HCT116 (cell line): Measurements from ENCODE around the gene TSSK2. TPM values are rescaled to one million over a fixed set of nuclear protein-coding genes. Genes with fewer than 3 reads are reported as not detected.

Experiments used
- ATAC-seq: fragments of 200-7000 bp; cut with Tn5 transposase; 2 replicates; pipeline ENCODE4 v1.9.1; 2020; ENCODE audit warnings: mild to moderate bottlenecking, moderate library complexity
- BruUV-seq: library from RNA; stranded (reverse); fragments of 400-500 nt; replicated peaks from 2 replicates; lab custom pipeline; 2021; lab: Mats Ljungman, UMichigan
- CTCF ChIA-PET: fragments of 300-600 bp; sonication (Branson Sonifier 250); formaldehyde crosslinking; loops from one replicate; lab custom pipeline; 2021; ENCODE audit warnings: antibody characterized with exemption; lab: Charles Lee
- POLR2A ChIA-PET: fragments of 300-600, 350-600 bp; sonication (Branson Sonifier 250); formaldehyde crosslinking; loops from one replicate; lab custom pipeline; 2021; ENCODE audit warnings: antibody characterized with exemption; lab: Charles Lee
- RAD21 ChIA-PET, 2 experiments: fragments of 300-600 bp; sonication (Branson Sonifier 250); formaldehyde crosslinking; loops; one replicate each; lab custom pipeline; 2023; ENCODE audit warnings: low total read pairs in 2 of 2; ENCODE audit not compliant: uncharacterized antibody in 2 of 2, unreplicated experiment in 2 of 2, low non-redundant PET in 1 of 2; lab: Charles Lee
- DNase-seq: peaks from one replicate; pipeline ENCODE4 v3.0.0-alpha.2; 2010; ENCODE audit warnings: low read depth, low spot score
- H2AFZ ChIP-seq: fragments of 200-600 bp; shearing (Covaris generic), sonication (generic); 2 replicates; pipeline ENCODE4 v1.6.1; 2017; ENCODE audit warnings: low read depth, mixed run types, mixed read lengths, antibody characterized with exemption, low read length; ENCODE audit not compliant: poor library complexity, severe bottlenecking
- H3K27ac ChIP-seq: 2 replicates; pipeline ENCODE4 v1.5.1; 2012; ENCODE audit warnings: low read depth, low read length
- H3K27me3 ChIP-seq: fragments of 200-600 bp; sonication (generic); 2 replicates; pipeline ENCODE4 v1.6.1; 2016; ENCODE audit warnings: mixed run types, low read length, mixed read lengths; ENCODE audit not compliant: insufficient read depth
- H3K36me3 ChIP-seq, 2 experiments: fragments of 200-500 bp in 1 of 2; fragments of 200-600 bp in 1 of 2; sonication (Bioruptor generic) in 1 of 2; sonication (generic) in 1 of 2; 2 replicates each; pipeline versions ENCODE4 v1.5.1 to v1.6.1; 2014 to 2016; ENCODE audit warnings: low read length in 2 of 2, inconsistent platforms in 1 of 2, mixed read lengths in 1 of 2, mixed run types in 1 of 2; ENCODE audit not compliant: insufficient read depth in 2 of 2, control insufficient read depth in 1 of 2
- H3K4me1 ChIP-seq, 2 experiments: fragments of 200-600 bp in 1 of 2; sonication (generic) in 1 of 2; 2 replicates each; pipeline versions ENCODE4 v1.5.1 to v1.6.1; 2012 to 2017; ENCODE audit warnings: low read length in 2 of 2, inconsistent platforms in 1 of 2, mild to moderate bottlenecking in 1 of 2, mixed read lengths in 1 of 2, mixed run types in 1 of 2, moderate library complexity in 1 of 2; ENCODE audit not compliant: insufficient read depth in 2 of 2, control insufficient read depth in 1 of 2
- H3K4me2 ChIP-seq: fragments of 200-600 bp; sonication (generic); 2 replicates; pipeline ENCODE4 v1.6.1; 2017; ENCODE audit warnings: mixed run types, low read length, mixed read lengths
- H3K4me3 ChIP-seq, 2 experiments: fragments of 200-600 bp in 1 of 2; sonication (generic) in 1 of 2; replicated peaks in 1 of 2; 2 replicates each; pipeline ENCODE4 v1.5.1; 2011 to 2016; ENCODE audit warnings: low read length in 2 of 2, control low read depth in 1 of 2, low read depth in 1 of 2, mild to moderate bottlenecking in 1 of 2, mixed read lengths in 1 of 2, mixed run types in 1 of 2
- H3K79me2 ChIP-seq: fragments of 200-600 bp; sonication (generic); 2 replicates; pipeline ENCODE4 v1.6.1; 2017; ENCODE audit warnings: mild to moderate bottlenecking, mixed run types, low read length, moderate library complexity, mixed read lengths; ENCODE audit not compliant: insufficient read depth
- H3K9ac ChIP-seq: fragments of 200-600 bp; sonication (generic); 2 replicates; pipeline ENCODE4 v1.6.1; 2016; ENCODE audit warnings: low read length, mixed read lengths
- H3K9me2 ChIP-seq: fragments of 200-600 bp; sonication (generic), shearing (Covaris generic); 2 replicates; pipeline ENCODE4 v1.6.1; 2017; ENCODE audit warnings: mixed run types, mild to moderate bottlenecking, moderate library complexity; ENCODE audit not compliant: insufficient read depth
- H3K9me3 ChIP-seq, 2 experiments: fragments of 200-500 bp in 1 of 2; fragments of 200-600 bp in 1 of 2; sonication (Bioruptor generic) in 1 of 2; sonication (generic) in 1 of 2; 2 replicates each; pipeline ENCODE4 v1.6.1; 2014 to 2017; ENCODE audit warnings: low read length in 2 of 2, mixed read lengths in 2 of 2, inconsistent platforms in 1 of 2, low read depth in 1 of 2, mild to moderate bottlenecking in 1 of 2, mixed run types in 1 of 2, moderate library complexity in 1 of 2; ENCODE audit not compliant: control insufficient read depth in 1 of 2, insufficient read depth in 1 of 2
- H4K20me1 ChIP-seq: fragments of 200-600 bp; sonication (generic), shearing (Covaris generic); 2 replicates; pipeline ENCODE4 v1.6.1; 2017; ENCODE audit warnings: mixed run types, mild to moderate bottlenecking, moderate library complexity; ENCODE audit not compliant: insufficient read depth
- ATF3 ChIP-seq: IDR thresholded peaks from 2 replicates; pipeline ENCODE4 v1.6.1; 2012
- CEBPB ChIP-seq: IDR thresholded peaks from 2 replicates; pipeline ENCODE4 v1.6.1; 2012; ENCODE audit warnings: low read depth
- CTCF ChIP-seq, 3 experiments: fragments of 200-600 bp in 1 of 3; sonication (generic) in 1 of 3; IDR thresholded peaks in 2 of 3; conservative IDR thresholded peaks in 1 of 3; 2 replicates each; pipeline ENCODE4 v1.5.1; 2012 to 2017; ENCODE audit warnings: low read depth in 2 of 3, low read length in 2 of 3, antibody characterized with exemption in 1 of 3, borderline replicate concordance in 1 of 3, control low read depth in 1 of 3, mild to moderate bottlenecking in 1 of 3, mixed read lengths in 1 of 3, mixed run types in 1 of 3, moderate library complexity in 1 of 3; ENCODE audit not compliant: insufficient read depth in 1 of 3
- ELF1 ChIP-seq: IDR thresholded peaks from 2 replicates; pipeline ENCODE4 v1.6.1; 2012; ENCODE audit warnings: low read depth, borderline replicate concordance
- FOSL1 ChIP-seq: IDR thresholded peaks from 2 replicates; pipeline ENCODE4 v1.6.1; 2012; ENCODE audit warnings: low read depth
- JUND ChIP-seq: IDR thresholded peaks from 2 replicates; pipeline ENCODE4 v1.6.1; 2012
- POLR2A ChIP-seq: IDR thresholded peaks from 2 replicates; pipeline ENCODE4 v1.7.0; 2011; ENCODE audit warnings: borderline replicate concordance; ENCODE audit not compliant: insufficient read depth, insufficient read length; ENCODE audit errors: extremely low read depth
- RAD21 ChIP-seq: IDR thresholded peaks from 2 replicates; pipeline ENCODE4 v1.6.1; 2012; ENCODE audit warnings: low read depth, mild to moderate bottlenecking
- REST ChIP-seq: IDR thresholded peaks from 2 replicates; pipeline ENCODE4 v1.6.1; 2012; ENCODE audit warnings: low read depth
- SIN3A ChIP-seq: IDR thresholded peaks from 2 replicates; pipeline ENCODE4 v1.6.1; 2012; ENCODE audit warnings: low read depth
- SRF ChIP-seq: IDR thresholded peaks from 2 replicates; pipeline ENCODE4 v1.6.1; 2012; ENCODE audit warnings: low read depth
- YY1 ChIP-seq: IDR thresholded peaks from 2 replicates; pipeline ENCODE4 v1.6.1; 2011; ENCODE audit warnings: low read length, low read depth, moderate library complexity, mild to moderate bottlenecking; ENCODE audit not compliant: insufficient replicate concordance; ENCODE audit errors: extremely low read depth
- ZBTB33 ChIP-seq: IDR thresholded peaks from 2 replicates; pipeline ENCODE4 v1.6.1; 2011; ENCODE audit warnings: mild to moderate bottlenecking, low read length, moderate library complexity; ENCODE audit not compliant: insufficient replicate concordance; ENCODE audit errors: extremely low read depth
- ZFX ChIP-seq: fragments of 450-650 bp; IDR thresholded peaks from 2 replicates; pipeline ENCODE4 v1.6.1; 2017
- ZNF274 ChIP-seq: fragments of 200-500 bp; sonication (Bioruptor generic); IDR thresholded peaks from 2 replicates; pipeline ENCODE4 v1.6.1; 2014; ENCODE audit warnings: mild to moderate bottlenecking, low read depth, low read length, inconsistent platforms
- intact Hi-C: fragments of 100-400 bp; cut with micrococcal nuclease; formaldehyde crosslinking; loops from 2 replicates; pipeline ENCODE4 v1.10.0; 2022
- total RNA-seq: library from RNA; stranded (reverse); gene quantifications from one replicate; pipeline ENCODE4 v1.2.1, GENCODE V29; 2021; ENCODE audit not compliant: unreplicated experiment

TSSK2 gene
- total RNA-seq, 1 experiment from 2014 or later: not detected

- Histone ChIP-seq H3K4me2 (no peak overlapping the region), H3K9me3 (no peaks in the 10 kb centered on the region), H3K4me3 (no peak overlapping the region), H3K9ac (no peak overlapping the region), H3K9me2 (no peaks in the 10 kb centered on the region), H2AFZ (no peak overlapping the region), H3K36me3 (0 out of 4 replicates have a peak, but pooled peaks cover 0 to 4% of the 10 kb centered on the region in 2 experiments), H3K4me1 (peaks cover 4 to 7% of the 10 kb centered on the region in 2 experiments), H3K27ac (no peak overlapping the region), H4K20me1 (0 out of 2 replicates have a peak, but pooled peaks cover 3% of the 10 kb centered on the region), H3K79me2 (peaks cover 89% of the 10 kb centered on the region), H3K27me3 (no peaks in the 10 kb centered on the region)
- no TSS peak for BruUV-seq
- ChIA-PET RAD21 (no interaction called here), POLR2A (no interaction called here), CTCF (interaction anchor here (0.6 to 1.8 kb wide), 4 partner anchors 8 to 514 kb away, joined by 3 to 8 read pairs (median 5); partner anchors contain the start of gene ESS2)
- no peak for TF ChIP-seq POLR2A
- no peak for TF ChIP-seq REST
- TF ChIP-seq YY1: no peak
- no peak for TF ChIP-seq ATF3
- no peak for TF ChIP-seq ZNF274
- no peak for TF ChIP-seq ZFX
- TF ChIP-seq ELF1: no peak
- TF ChIP-seq FOSL1: no peak
- TF ChIP-seq CEBPB: no peak
- no peak for TF ChIP-seq SRF
- no peak for TF ChIP-seq SIN3A
- TF ChIP-seq CTCF (IDR thresholded peaks at IDR 0.05 in 2 of 3, conservative IDR thresholded peaks at IDR 0.05 in 1 of 3; ENCODE audit: borderline replicate concordance in 1 of 3, insufficient read depth in 1 of 3, low read depth in 2 of 3, low read length in 2 of 3): peak in 2 of 3 experiments; percentile 29 to 38; a peak in 4 of 6 replicates
- peak; percentile 24; the same call in 1 of the 2 replicates for TF ChIP-seq RAD21
- no peak for TF ChIP-seq ZBTB33
- no peak for TF ChIP-seq JUND
- intact Hi-C loops: no loop called here
- ATAC-seq: peak; percentile 84
- no peak for DNase-seq
These were observed 15.5 kb upstream of the TSSK2 start for GRCh38 chr22:19115628-19116027.
